ENCODE results near the gene GDF7. TPM values are rescaled to one million over a fixed set of nuclear protein-coding genes. Genes with fewer than 3 reads are reported as not detected.

GDF7 gene
- total RNA-seq, 1 donor from 2014 or later, result 11.1 TPM

- no peak for DNase-seq (ENCODE audit: low read depth, low spot score)
Observed at GRCh38 chr2:20660506-20661420, 6.2 kb upstream of the GDF7 start.

- peak; percentile 48 for DNase-seq (ENCODE audit: low read depth, low spot score)
Observed at GRCh38 chr2:20661421-20662307, 5.3 kb upstream of the GDF7 start.

GRCh38 chr2:20662308-20662937 is 4.5 kb upstream of the GDF7 start:
- DNase-seq (ENCODE audit: low read depth, low spot score), result no peak

- DNase-seq (ENCODE audit: low read depth, low spot score), result no peak
Observed at GRCh38 chr2:20663196-20664070, 3.5 kb upstream of the GDF7 start.

GRCh38 chr2:20664071-20664390 is 2.9 kb upstream of the GDF7 start:
- DNase-seq (ENCODE audit: low read depth, low spot score), result no peak

- no peak for DNase-seq (ENCODE audit: low read depth, low spot score)
Observed at GRCh38 chr2:20664431-20665242, 2.3 kb upstream of the GDF7 start.

- DNase-seq (ENCODE audit: low read depth, low spot score), result no peak
Observed at GRCh38 chr2:20665243-20666004, 1.5 kb upstream of the GDF7 start.

GRCh38 chr2:20666005-20666303 is 990 bp upstream of the GDF7 start:
- DNase-seq (ENCODE audit: low read depth, low spot score), result no peak

GRCh38 chr2:20667151-20667530 is 197 bp downstream of the GDF7 start:
- DNase-seq (ENCODE audit: low read depth, low spot score), result no peak

- DNase-seq (ENCODE audit: low read depth, low spot score), result no peak
Observed at GRCh38 chr2:20667531-20668401, 822 bp downstream of the GDF7 start.

GRCh38 chr2:20668451-20668850 is 1.5 kb downstream of the GDF7 start:
- no peak for DNase-seq (ENCODE audit: low read depth, low spot score)

GRCh38 chr2:20668871-20669475 is 2.0 kb downstream of the GDF7 start:
- DNase-seq (ENCODE audit: low read depth, low spot score), result no peak

GRCh38 chr2:20669562-20670314 is 2.8 kb downstream of the GDF7 start:
- DNase-seq (ENCODE audit: low read depth, low spot score), result no peak

GRCh38 chr2:20670315-20671035 is 3.5 kb downstream of the GDF7 start:
- DNase-seq (ENCODE audit: low read depth, low spot score), result no peak

GRCh38 chr2:20671036-20671735 is 4.2 kb downstream of the GDF7 start:
- no peak for DNase-seq (ENCODE audit: low read depth, low spot score)

- DNase-seq (ENCODE audit: low read depth, low spot score), result no peak
Observed at GRCh38 chr2:20671736-20672080, 4.8 kb downstream of the GDF7 start.

Measured in pulmonary artery endothelial cell (primary cell).